B cell (primary cell): Measurements from ENCODE around the gene KICS2. TPM values are rescaled to one million over a fixed set of nuclear protein-coding genes. Genes with fewer than 3 reads are reported as not detected.

Source experiments
- ATAC-seq: fragments of 200-7000 bp; cut with Tn5 transposase; one replicate; pipeline ENCODE4 v1.10.0; 2021; ENCODE audit warnings: low read depth, mild to moderate bottlenecking, moderate number of reproducible peaks, moderate library complexity
- CTCF ChIA-PET: fragments of 350-600 bp; sonication (Branson Sonifier 250); formaldehyde crosslinking; loops from one replicate; lab custom pipeline; 2021; ENCODE audit warnings: antibody characterized with exemption, inconsistent platforms; lab: Charles Lee
- POLR2A ChIA-PET: fragments of 350-600 bp; sonication (Branson Sonifier 250); formaldehyde crosslinking; loops from one replicate; lab custom pipeline; 2021; ENCODE audit warnings: antibody characterized with exemption; lab: Charles Lee
- DNase-seq: peaks from one replicate; pipeline ENCODE4 v3.0.0; 2013
- H2AFZ ChIP-seq: 2 replicates; pipeline ENCODE4 v1.6.1; 2012; ENCODE audit warnings: mild to moderate bottlenecking, low read depth, low read length; ENCODE audit not compliant: insufficient read depth, poor library complexity, severe bottlenecking
- H3K27ac ChIP-seq, 2 donors: 1 replicate in 1 of 2; 2 replicates in 1 of 2; pipeline ENCODE4 v1.5.1; 2012 to 2013; ENCODE audit warnings: low read length in 2 of 2, mild to moderate bottlenecking in 2 of 2, moderate library complexity in 1 of 2
- H3K27me3 ChIP-seq, 4 experiments: fragments of 200-600 bp in 1 of 4; sonication (generic) in 1 of 4; replicated peaks in 1 of 4; 1 replicate in 2 of 4; 2 replicates in 2 of 4; pipeline versions ENCODE4 v1.6.1 to v1.7.0; 2013 to 2016; ENCODE audit warnings: low read length in 3 of 4, mild to moderate bottlenecking in 2 of 4, mixed read lengths in 1 of 4, moderate library complexity in 1 of 4; ENCODE audit not compliant: insufficient read depth in 4 of 4, control insufficient read depth in 3 of 4; ENCODE audit errors: control extremely low read depth in 1 of 4
- H3K36me3 ChIP-seq, 2 experiments: replicated peaks in 1 of 2; 1 replicate in 1 of 2; 2 replicates in 1 of 2; pipeline versions ENCODE4 v1.6.1 to v1.7.1; 2013; ENCODE audit warnings: low read length in 1 of 2; ENCODE audit not compliant: insufficient read depth in 2 of 2, control insufficient read depth in 1 of 2; ENCODE audit errors: control extremely low read depth in 1 of 2, extremely low read depth in 1 of 2
- H3K4me1 ChIP-seq, 2 donors: fragments of 200-600 bp in 1 of 2; sonication (generic) in 1 of 2; 1 replicate in 1 of 2; 2 replicates in 1 of 2; pipeline versions ENCODE4 v1.5.1 to v1.6.1; 2013 to 2017; ENCODE audit warnings: low read length in 2 of 2; ENCODE audit not compliant: control insufficient read depth in 2 of 2, insufficient read depth in 2 of 2
- H3K4me2 ChIP-seq: replicated peaks from 2 replicates; pipeline ENCODE3; 2012; ENCODE audit warnings: mild to moderate bottlenecking, low read depth, low read length; ENCODE audit not compliant: poor library complexity, severe bottlenecking
- H3K4me3 ChIP-seq, 5 experiments: fragments of 200-600 bp in 1 of 5; sonication (generic) in 1 of 5; 1 replicate in 3 of 5; 2 replicates in 2 of 5; pipeline versions ENCODE4 v1.5.1 to v1.7.0; 2011 to 2016; ENCODE audit warnings: low read length in 4 of 5, mild to moderate bottlenecking in 4 of 5, low read depth in 2 of 5, control low read depth in 1 of 5, moderate library complexity in 1 of 5; ENCODE audit not compliant: insufficient read depth in 1 of 5; ENCODE audit errors: control extremely low read depth in 1 of 5, extremely low read depth in 1 of 5
- H3K79me2 ChIP-seq: fragments of 200-600 bp; sonication (generic); one replicate; pipeline ENCODE4 v1.6.0; 2016; ENCODE audit warnings: low read length; ENCODE audit not compliant: control insufficient read depth, insufficient read depth
- H3K9ac ChIP-seq: fragments of 200-600 bp; sonication (generic); 2 replicates; pipeline ENCODE4 v1.6.1; 2017; ENCODE audit warnings: mild to moderate bottlenecking, low read length, moderate library complexity
- H3K9me3 ChIP-seq, 3 donors: one replicate each; pipeline versions ENCODE4 v1.6.1 to v1.7.1; 2013; ENCODE audit warnings: low read length in 2 of 3; ENCODE audit not compliant: control insufficient read depth in 2 of 3, insufficient read depth in 1 of 3; ENCODE audit errors: control extremely low read depth in 1 of 3
- H4K20me1 ChIP-seq: 2 replicates; pipeline ENCODE4 v1.6.0; 2012; ENCODE audit warnings: mild to moderate bottlenecking, low read length; ENCODE audit not compliant: insufficient read depth, control insufficient read depth, poor library complexity, severe bottlenecking
- H3K27ac Mint-ChIP-seq: one replicate; pipeline ENCODE4 v1.8.0; 2021; ENCODE audit warnings: mixed read lengths
- H3K27me3 Mint-ChIP-seq: one replicate; pipeline ENCODE4 v1.8.0; 2021; ENCODE audit warnings: mixed read lengths
- H3K4me1 Mint-ChIP-seq: one replicate; pipeline ENCODE4 v1.8.0; 2021; ENCODE audit warnings: mixed read lengths
- H3K4me3 Mint-ChIP-seq: one replicate; pipeline ENCODE4 v1.8.0; 2021; ENCODE audit warnings: mixed read lengths
- H3K9me3 Mint-ChIP-seq: one replicate; pipeline ENCODE4 v1.8.0; 2022; ENCODE audit warnings: mixed read lengths; ENCODE audit not compliant: insufficient read depth
- CTCF ChIP-seq: fragments of 200-600 bp; IDR thresholded peaks from one replicate; pipeline ENCODE4 v1.8.0; 2022; ENCODE audit warnings: antibody characterized with exemption, mild to moderate bottlenecking
- EZH2 ChIP-seq: IDR thresholded peaks from 2 replicates; pipeline ENCODE4 v1.6.1; 2012; ENCODE audit warnings: borderline replicate concordance, low read depth, mild to moderate bottlenecking, moderate library complexity, low read length; ENCODE audit not compliant: insufficient read depth, poor library complexity, severe bottlenecking
- WGBS: methylation state at CpG from one replicate; pipeline ENCODE4 v1.1.5; 2013; ENCODE audit warnings: missing lambda C conversion rate; ENCODE audit not compliant: insufficient coverage; 5-methylcytosine and 5-hydroxymethylcytosine counted together
- intact Hi-C: fragments of 100-400 bp; cut with micrococcal nuclease; formaldehyde crosslinking; loops from one replicate; pipeline ENCODE4 v1.10.0; 2022
- polyA plus RNA-seq: library from polyadenylated mRNA; depleted of rRNA; stranded (reverse); fragments of >200 nt; gene quantifications from 2 replicates; pipeline ENCODE4 v1.2.3, GENCODE V29; 2012
- total RNA-seq, 2 donors: library from RNA; stranded (reverse); fragments of 120-200 nt in 1 of 2; gene quantifications; 1 replicate in 1 of 2; 2 replicates in 1 of 2; pipeline versions ENCODE4 v1.2.3 to v1.2.4, GENCODE V29; 2013 to 2022

KICS2 gene
- total and polyA plus RNA-seq, 2 donors (not counting 1 experiment from before 2014, with no cell fraction given): 16.6 to 21.2 TPM

GRCh38 chr12:64265839-64266238, 43.7 kb upstream of the KICS2 start:
- 100% methylated on average over 1 of the region's 2 CpGs for WGBS
- H3K4me1 Mint-ChIP-seq: no peaks in the 10 kb centered on the region
- no peak for TF ChIP-seq CTCF
- TF ChIP-seq EZH2: no peak
- no peak overlapping the region for H3K4me3 Mint-ChIP-seq
- H3K27ac ChIP-seq: no peak overlapping the region
- no peaks in the 10 kb centered on the region for H3K4me1 ChIP-seq
- H3K27me3 Mint-ChIP-seq: peaks cover 18% of the 10 kb centered on the region
- DNase-seq: no peak
- no peak overlapping the region for H3K4me3 ChIP-seq
- no peaks in the 10 kb centered on the region for H3K79me2 ChIP-seq
- no peaks in the 10 kb centered on the region for H3K27me3 ChIP-seq
- no peak for ATAC-seq
- H3K36me3 ChIP-seq: no peaks in the 10 kb centered on the region
- no peak overlapping the region for H2AFZ ChIP-seq
- H3K9me3 ChIP-seq: no peaks in the 10 kb centered on the region
- H3K4me2 ChIP-seq: no peak overlapping the region
- intact Hi-C loops: no loop called here
- no peak overlapping the region for H3K9ac ChIP-seq
- H3K27ac Mint-ChIP-seq: no peak overlapping the region
- H4K20me1 ChIP-seq: no peaks in the 10 kb centered on the region
- ChIA-PET CTCF (no interaction called here), POLR2A (no interaction called here)
- H3K9me3 Mint-ChIP-seq: no peaks in the 10 kb centered on the region

- Histone ChIP-seq H3K4me1 (no peaks in the 10 kb centered on the region), H3K9me3 (no peaks in the 10 kb centered on the region), H3K27ac (no peak overlapping the region), H4K20me1 (no peaks in the 10 kb centered on the region), H2AFZ (no peak overlapping the region), H3K9ac (no peak overlapping the region), H3K36me3 (no peaks in the 10 kb centered on the region), H3K27me3 (no peaks in the 10 kb centered on the region), H3K79me2 (no peaks in the 10 kb centered on the region), H3K4me2 (no peak overlapping the region), H3K4me3 (no peak overlapping the region)
- ChIA-PET POLR2A (no interaction called here), CTCF (no interaction called here)
- peaks cover 4% of the 10 kb centered on the region for H3K27me3 Mint-ChIP-seq
- no peak overlapping the region for H3K27ac Mint-ChIP-seq
- H3K4me1 Mint-ChIP-seq: no peaks in the 10 kb centered on the region
- no peak for ATAC-seq
- no peak for TF ChIP-seq CTCF
- TF ChIP-seq EZH2: no peak
- no peak for DNase-seq
- no peaks in the 10 kb centered on the region for H3K9me3 Mint-ChIP-seq
- intact Hi-C loops: no loop called here
- no CpG with 5 or more reads among the region's 5 CpGs for WGBS
- H3K4me3 Mint-ChIP-seq: no peak overlapping the region
Measured at GRCh38 chr12:64261813-64262212, 39.7 kb upstream of the KICS2 start.
